Measurements from ENCODE around the gene NSDHL.

Gene NSDHL

GRCh38 chrX:152897222-152898131 lies 66.6 kb downstream of the NSDHL start, which contains the start of gene ZNF185:
ZNF185 (plus strand) TSS chrX:152898067; CDS start chrX:152914490, 16,423 bp downstream.
- Histone ChIP-seq H3K27ac (ENCODE audit: low read length) (no peak within 1 kb of the TSS), H3F3A (ENCODE audit: insufficient read depth, low read length) (no peaks in the 10 kb centered on the region), H3K79me2 (ENCODE audit: low read length) (no peaks in the 10 kb centered on the region), H3K36me3 (replicated peaks; ENCODE audit: insufficient read depth, low read length) (no peaks in the 10 kb centered on the region), H3K27me3 (replicated peaks; ENCODE audit: insufficient read depth, low read length) (no peaks in the 10 kb centered on the region), H3K9ac (ENCODE audit: low read length) (no peak within 1 kb of the TSS), H3K4me2 (ENCODE audit: low read depth, low read length) (no peak within 1 kb of the TSS), H4K20me1 (ENCODE audit: insufficient read depth, low read length) (no peaks in the 10 kb centered on the region), H2AFZ (ENCODE audit: low read length) (no peak within 1 kb of the TSS), H3K4me3 (ENCODE audit: low read length) (no peak within 1 kb of the TSS), H3K9me3 (replicated peaks; ENCODE audit: insufficient read depth, low read length) (no peaks in the 10 kb centered on the region), H3K4me1 (ENCODE audit: low read length) (no peaks in the 10 kb centered on the region), H3K9me2 (replicated peaks; ENCODE audit: insufficient read depth, low read length) (no peaks in the 10 kb centered on the region)
- no peak for TF ChIP-seq EZH2phosphoT487 (IDR thresholded peaks at IDR 0.05; ENCODE audit: low read length)
- no peak for DNase-seq

GRCh38 chrX:152898442-152898841 lies 67.6 kb downstream of the NSDHL start:
- Histone ChIP-seq H3K9ac (ENCODE audit: low read length) (no peak overlapping the region), H3K9me2 (replicated peaks; ENCODE audit: insufficient read depth, low read length) (no peaks in the 10 kb centered on the region), H3K4me2 (ENCODE audit: low read depth, low read length) (no peak overlapping the region), H3K79me2 (ENCODE audit: low read length) (no peaks in the 10 kb centered on the region), H2AFZ (ENCODE audit: low read length) (no peak overlapping the region), H3K27ac (ENCODE audit: low read length) (no peak overlapping the region), H3K4me3 (ENCODE audit: low read length) (no peak overlapping the region), H3F3A (ENCODE audit: insufficient read depth, low read length) (no peaks in the 10 kb centered on the region), H3K9me3 (replicated peaks; ENCODE audit: insufficient read depth, low read length) (no peaks in the 10 kb centered on the region), H3K27me3 (replicated peaks; ENCODE audit: insufficient read depth, low read length) (no peaks in the 10 kb centered on the region), H3K36me3 (replicated peaks; ENCODE audit: insufficient read depth, low read length) (no peaks in the 10 kb centered on the region), H4K20me1 (ENCODE audit: insufficient read depth, low read length) (no peaks in the 10 kb centered on the region), H3K4me1 (ENCODE audit: low read length) (no peaks in the 10 kb centered on the region)
- TF ChIP-seq EZH2 (optimal IDR thresholded peaks at IDR 0.05; ENCODE audit: low read depth, low read length), result no peak
- DNase-seq, result no peak

- no peaks in the 10 kb centered on the region for H3K9me3 ChIP-seq (replicated peaks; ENCODE audit: insufficient read depth, low read length)
- H3K9ac ChIP-seq (ENCODE audit: low read length), result no peak overlapping the region
- no peaks in the 10 kb centered on the region for H3K79me2 ChIP-seq (ENCODE audit: low read length)
- H3K27me3 ChIP-seq (replicated peaks; ENCODE audit: insufficient read depth, low read length), result no peaks in the 10 kb centered on the region
- DNase-seq, result no peak
- H3K4me3 ChIP-seq (ENCODE audit: low read length), result no peak overlapping the region
- no peaks in the 10 kb centered on the region for H3K4me1 ChIP-seq (ENCODE audit: low read length)
- no peak overlapping the region for H2AFZ ChIP-seq (ENCODE audit: low read length)
- H3K4me2 ChIP-seq (ENCODE audit: low read depth, low read length), result no peak overlapping the region
- no peak for TF ChIP-seq EZH2 (optimal IDR thresholded peaks at IDR 0.05; ENCODE audit: low read depth, low read length)
- TF ChIP-seq EZH2phosphoT487 (IDR thresholded peaks at IDR 0.05; ENCODE audit: low read length), result no peak
- TF ChIP-seq CTCF (IDR thresholded peaks at IDR 0.05; ENCODE audit: low read length), result no peak
- H3K36me3 ChIP-seq (replicated peaks; ENCODE audit: insufficient read depth, low read length), result no peaks in the 10 kb centered on the region
- H3F3A ChIP-seq (ENCODE audit: insufficient read depth, low read length), result no peaks in the 10 kb centered on the region
- H3K9me2 ChIP-seq (replicated peaks; ENCODE audit: insufficient read depth, low read length), result no peaks in the 10 kb centered on the region
- H3K27ac ChIP-seq (ENCODE audit: low read length), result no peak overlapping the region
- no peaks in the 10 kb centered on the region for H4K20me1 ChIP-seq (ENCODE audit: insufficient read depth, low read length)
Observed at GRCh38 chrX:152899111-152899873, 68.4 kb downstream of the NSDHL start.

GRCh38 chrX:152899874-152900719 lies 69.2 kb downstream of the NSDHL start:
- Histone ChIP-seq H3K79me2 (ENCODE audit: low read length) (no peaks in the 10 kb centered on the region), H3K4me1 (ENCODE audit: low read length) (no peaks in the 10 kb centered on the region), H3K9me2 (replicated peaks; ENCODE audit: insufficient read depth, low read length) (no peaks in the 10 kb centered on the region), H3K4me3 (ENCODE audit: low read length) (no peak overlapping the region), H3K9ac (ENCODE audit: low read length) (no peak overlapping the region), H3K27me3 (replicated peaks; ENCODE audit: insufficient read depth, low read length) (no peaks in the 10 kb centered on the region), H3F3A (ENCODE audit: insufficient read depth, low read length) (no peaks in the 10 kb centered on the region), H3K27ac (ENCODE audit: low read length) (no peak overlapping the region), H2AFZ (ENCODE audit: low read length) (no peak overlapping the region), H3K9me3 (replicated peaks; ENCODE audit: insufficient read depth, low read length) (no peaks in the 10 kb centered on the region), H3K4me2 (ENCODE audit: low read depth, low read length) (no peak overlapping the region), H3K36me3 (replicated peaks; ENCODE audit: insufficient read depth, low read length) (no peaks in the 10 kb centered on the region), H4K20me1 (ENCODE audit: insufficient read depth, low read length) (no peaks in the 10 kb centered on the region)
- no peak for TF ChIP-seq EZH2phosphoT487 (IDR thresholded peaks at IDR 0.05; ENCODE audit: low read length)
- no peak for DNase-seq

All from MM.1S (cell line).